SU-DHL-6 (cell line): Measurements from ENCODE around the gene KPNA5.
A peak's percentile ranks its signal among the peaks of the same experiment; 100 is the strongest.
"Not testable (repeated sequence)": the region's sequence is repeated elsewhere in the genome, so short reads cannot be mapped to it uniquely, and the experiment has no call there.

Source experiments
- H2AFZ ChIP-seq: fragments of 200-600 bp; sonication (generic); 2 replicates; pipeline ENCODE4 v1.6.1; 2014; ENCODE audit warnings: low read depth, mild to moderate bottlenecking, moderate library complexity, mixed read lengths, antibody characterized with exemption, low read length; ENCODE audit not compliant: severe bottlenecking
- H3F3A ChIP-seq: fragments of 200-600 bp; shearing (Covaris generic); 2 replicates; pipeline ENCODE4 v1.6.0; 2016; ENCODE audit warnings: antibody characterized with exemption, mild to moderate bottlenecking; ENCODE audit not compliant: insufficient read depth
- H3K27ac ChIP-seq: fragments of 200-600 bp; sonication (generic); 2 replicates; pipeline ENCODE4 v1.5.1; 2016; ENCODE audit warnings: low read depth, mild to moderate bottlenecking, low read length, moderate library complexity, mixed read lengths
- H3K27me3 ChIP-seq: fragments of 200-600 bp; sonication (generic), shearing (Covaris generic); 2 replicates; pipeline ENCODE4 v1.6.0; 2014; ENCODE audit warnings: mild to moderate bottlenecking, low read length
- H3K36me3 ChIP-seq: fragments of 200-600 bp; sonication (generic); 2 replicates; pipeline ENCODE4 v1.6.1; 2014; ENCODE audit warnings: mild to moderate bottlenecking, low read length, mixed read lengths
- H3K4me2 ChIP-seq: fragments of 300-600, 200-600 bp; shearing (Covaris generic), sonication (generic); 2 replicates; pipeline ENCODE4 v1.6.0; 2014; ENCODE audit warnings: low read length, low read depth, mild to moderate bottlenecking; ENCODE audit not compliant: poor library complexity, severe bottlenecking
- H3K4me3 ChIP-seq: fragments of 200-600 bp; sonication (generic); 2 replicates; pipeline ENCODE4 v1.5.1; 2014; ENCODE audit warnings: antibody characterized with exemption, low read length, mild to moderate bottlenecking, mixed read lengths; ENCODE audit not compliant: insufficient read depth, poor library complexity, severe bottlenecking
- H3K79me2 ChIP-seq: fragments of 200-600 bp; sonication (generic); 2 replicates; pipeline ENCODE4 v1.6.1; 2014; ENCODE audit warnings: mild to moderate bottlenecking, low read length, moderate library complexity; ENCODE audit not compliant: insufficient read depth
- H3K9ac ChIP-seq: fragments of 200-600 bp; sonication (generic); 2 replicates; pipeline ENCODE4 v1.7.0; 2014; ENCODE audit warnings: mild to moderate bottlenecking, low read length
- H3K9me2 ChIP-seq: fragments of 200-600 bp; sonication (generic); replicated peaks from 2 replicates; pipeline ENCODE4 v1.6.1; 2014; ENCODE audit warnings: low read length; ENCODE audit not compliant: insufficient read depth
- H3K9me3 ChIP-seq: fragments of 200-600 bp; sonication (generic); 2 replicates; pipeline ENCODE4 v1.6.1; 2014; ENCODE audit warnings: low read length, mixed read lengths; ENCODE audit not compliant: insufficient read depth
- H4K20me1 ChIP-seq: fragments of 200-600 bp; sonication (generic); 2 replicates; pipeline ENCODE4 v1.6.1; 2014; ENCODE audit warnings: low read depth, mild to moderate bottlenecking, antibody characterized with exemption, low read length, moderate library complexity, mixed read lengths
- EZH2phosphoT487 ChIP-seq: fragments of 200-600 bp; sonication (generic), shearing (Covaris generic); conservative IDR thresholded peaks from 2 replicates; pipeline ENCODE4 v1.6.1; 2018; ENCODE audit warnings: mild to moderate bottlenecking, antibody characterized with exemption, low read length, moderate library complexity, mixed read lengths
- TF ChIP-seq, protein P1 (sequence below): fragments of 200-600 bp; sonication (generic); IDR thresholded peaks from one replicate; pipeline ENCODE4 v1.5.1; 2017; ENCODE audit warnings: antibody characterized with exemption, mild to moderate bottlenecking, low read length, moderate library complexity; ENCODE audit not compliant: insufficient read depth, poor library complexity, severe bottlenecking

Gene KPNA5

DNA sequence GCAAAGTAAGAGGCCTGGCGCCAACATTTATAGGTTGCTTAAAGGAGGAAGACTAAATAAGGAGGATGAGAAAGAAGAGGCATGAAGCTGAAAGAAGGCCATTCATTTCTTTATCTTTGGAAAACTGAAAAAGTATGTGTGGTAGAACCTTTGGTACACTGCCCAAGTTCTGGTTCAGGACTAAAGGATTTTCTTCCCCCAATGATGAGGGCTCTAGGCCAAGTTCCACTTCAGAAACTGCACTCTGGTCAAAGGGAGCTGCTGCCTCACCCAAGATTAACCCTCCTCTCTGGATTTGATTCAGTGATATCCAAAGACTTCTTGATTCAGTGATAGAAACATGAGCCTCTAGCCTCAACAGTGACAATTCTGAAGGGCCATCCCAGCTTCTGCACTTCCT lies 5.0 kb upstream of the KPNA5 start:
- Histone ChIP-seq H3K4me3 (no peak overlapping the region), H3K27ac (no peak overlapping the region), H3K36me3 (no peaks in the 10 kb centered on the region), H3F3A (no peaks in the 10 kb centered on the region), H3K9me2 (no peaks in the 10 kb centered on the region), H4K20me1 (no peaks in the 10 kb centered on the region), H3K9ac (no peak overlapping the region), H2AFZ (no peak overlapping the region), H3K4me2 (no peak overlapping the region), H3K27me3 (no peaks in the 10 kb centered on the region), H3K9me3 (no peaks in the 10 kb centered on the region), H3K79me2 (no peaks in the 10 kb centered on the region)
- TF ChIP-seq EZH2phosphoT487: no peak
- TF ChIP-seq, protein P1, sequence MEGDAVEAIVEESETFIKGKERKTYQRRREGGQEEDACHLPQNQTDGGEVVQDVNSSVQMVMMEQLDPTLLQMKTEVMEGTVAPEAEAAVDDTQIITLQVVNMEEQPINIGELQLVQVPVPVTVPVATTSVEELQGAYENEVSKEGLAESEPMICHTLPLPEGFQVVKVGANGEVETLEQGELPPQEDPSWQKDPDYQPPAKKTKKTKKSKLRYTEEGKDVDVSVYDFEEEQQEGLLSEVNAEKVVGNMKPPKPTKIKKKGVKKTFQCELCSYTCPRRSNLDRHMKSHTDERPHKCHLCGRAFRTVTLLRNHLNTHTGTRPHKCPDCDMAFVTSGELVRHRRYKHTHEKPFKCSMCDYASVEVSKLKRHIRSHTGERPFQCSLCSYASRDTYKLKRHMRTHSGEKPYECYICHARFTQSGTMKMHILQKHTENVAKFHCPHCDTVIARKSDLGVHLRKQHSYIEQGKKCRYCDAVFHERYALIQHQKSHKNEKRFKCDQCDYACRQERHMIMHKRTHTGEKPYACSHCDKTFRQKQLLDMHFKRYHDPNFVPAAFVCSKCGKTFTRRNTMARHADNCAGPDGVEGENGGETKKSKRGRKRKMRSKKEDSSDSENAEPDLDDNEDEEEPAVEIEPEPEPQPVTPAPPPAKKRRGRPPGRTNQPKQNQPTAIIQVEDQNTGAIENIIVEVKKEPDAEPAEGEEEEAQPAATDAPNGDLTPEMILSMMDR: no peak

DNA sequence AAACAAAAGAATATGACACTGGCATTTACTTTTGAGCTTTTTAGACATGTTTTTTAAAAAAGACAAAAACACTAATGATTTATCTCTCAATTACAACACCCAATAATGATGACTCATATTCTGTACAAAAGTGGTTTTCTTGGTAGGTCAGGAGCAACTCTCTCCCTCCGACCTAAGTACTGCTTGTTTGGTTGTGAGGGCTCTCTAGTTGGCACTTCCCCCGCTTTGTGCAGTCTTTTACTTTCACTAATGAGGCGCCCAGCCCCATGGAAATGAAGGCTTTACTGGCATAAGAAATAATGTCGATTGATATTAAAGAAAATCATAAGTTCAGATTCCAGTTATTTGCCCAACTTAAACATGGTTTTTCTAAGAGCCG lies 1.3 kb downstream of the KPNA5 start:
- H3K27ac ChIP-seq: peak overlapping the region; percentile 56
- peak overlapping the region; percentile 39 for H3K4me3 ChIP-seq
- no peaks in the 10 kb centered on the region for H3K27me3 ChIP-seq
- H4K20me1 ChIP-seq: no peaks in the 10 kb centered on the region
- peak overlapping the region; percentile 85 for H3K4me2 ChIP-seq
- TF ChIP-seq, protein P1: no peak
- no peak for TF ChIP-seq EZH2phosphoT487
- H3K36me3 ChIP-seq: peaks cover 3% of the 10 kb centered on the region; the same call in 1 of the 2 replicates
- H3K9me2 ChIP-seq: no peaks in the 10 kb centered on the region
- no peaks in the 10 kb centered on the region for H3K9me3 ChIP-seq
- H3K79me2 ChIP-seq: peaks cover 48% of the 10 kb centered on the region
- H2AFZ ChIP-seq: peak overlapping the region; percentile 36
- peaks cover 8% of the 10 kb centered on the region for H3F3A ChIP-seq
- peak overlapping the region; percentile 38 for H3K9ac ChIP-seq

- Histone ChIP-seq H3K27ac (no peak overlapping the region), H2AFZ (no peak overlapping the region), H3K9me3 (no peaks in the 10 kb centered on the region), H3K9ac (no peak overlapping the region), H3K27me3 (no peaks in the 10 kb centered on the region), H3K4me2 (no peak overlapping the region), H3K36me3 (peaks cover 15% of the 10 kb centered on the region), H4K20me1 (0 out of 2 replicates have a peak, but pooled peaks cover 7% of the 10 kb centered on the region), H3K4me3 (no peak overlapping the region), H3K9me2 (no peaks in the 10 kb centered on the region), H3K79me2 (peaks cover 73% of the 10 kb centered on the region), H3F3A (peaks cover 8% of the 10 kb centered on the region)
- TF ChIP-seq EZH2phosphoT487: no peak
- TF ChIP-seq, protein P1: no peak
These were observed 4.5 kb downstream of the KPNA5 start for GRCh38 chr6:116685437-116685993.

- not testable (repeated sequence) for H3K27ac ChIP-seq, H3K9ac ChIP-seq, H3K27me3 ChIP-seq, H3F3A ChIP-seq, H3K4me3 ChIP-seq, H2AFZ ChIP-seq, H3K4me2 ChIP-seq, H3K9me2 ChIP-seq, H4K20me1 ChIP-seq, H3K9me3 ChIP-seq
- Histone ChIP-seq H3K36me3 (peaks cover 18% of the 10 kb centered on the region), H3K79me2 (peaks cover 68% of the 10 kb centered on the region)
These were observed 5.6 kb downstream of the KPNA5 start for GRCh38 chr6:116686475-116687101.
